ENCODE data around the gene YWHAG.
A peak's percentile ranks its signal among the peaks of the same experiment; 100 is the strongest.
"Not testable (repeated sequence)": the region's sequence is repeated elsewhere in the genome, so short reads cannot be mapped to it uniquely, and the experiment has no call there.

The YWHAG gene

GRCh38 chr7:76346097-76346496 is 12.7 kb downstream of the YWHAG start:
- DNase-seq: no peak

GRCh38 chr7:76343931-76344321 is 14.9 kb downstream of the YWHAG start:
- no peak for DNase-seq

- DNase-seq: no peak
Measured at GRCh38 chr7:76343294-76343930, 15.4 kb downstream of the YWHAG start.

- DNase-seq: no peak
Measured at GRCh38 chr7:76342222-76342621, 16.6 kb downstream of the YWHAG start.

GRCh38 chr7:76340617-76341131 is 18.1 kb downstream of the YWHAG start:
- no peak for DNase-seq

GRCh38 chr7:76338298-76339084 is 20.3 kb downstream of the YWHAG start:
- DNase-seq: peak; percentile 64

GRCh38 chr7:76337147-76337546 is 21.6 kb downstream of the YWHAG start:
- DNase-seq: no peak

- DNase-seq: no peak
Measured at GRCh38 chr7:76336094-76336493, 22.7 kb downstream of the YWHAG start.

- DNase-seq: not testable (repeated sequence)
Measured at GRCh38 chr7:76335417-76335816, 23.4 kb downstream of the YWHAG start.

GRCh38 chr7:76334320-76334967 is 24.3 kb downstream of the YWHAG start:
- no peak for DNase-seq

GRCh38 chr7:76333511-76334101 is 25.2 kb downstream of the YWHAG start:
- DNase-seq: peak; percentile 29

GRCh38 chr7:76332078-76332477 is 26.7 kb downstream of the YWHAG start:
- DNase-seq: no peak

GRCh38 chr7:76330673-76331072 is 28.1 kb downstream of the YWHAG start:
- DNase-seq: no peak

GRCh38 chr7:76330261-76330660 is 28.5 kb downstream of the YWHAG start:
- no peak for DNase-seq

- DNase-seq: no peak
Measured at GRCh38 chr7:76329479-76329878, 29.3 kb downstream of the YWHAG start.

- no peak for DNase-seq
Measured at GRCh38 chr7:76328389-76328788, 30.4 kb downstream of the YWHAG start.

GRCh38 chr7:76327610-76328009 is 31.2 kb downstream of the YWHAG start:
- DNase-seq: no peak

- DNase-seq: no peak
Measured at GRCh38 chr7:76326646-76327233, 32.1 kb downstream of the YWHAG start.

GRCh38 chr7:76325811-76326210 is 33.0 kb downstream of the YWHAG start:
- DNase-seq: no peak

GRCh38 chr7:76325092-76325491 is 33.7 kb downstream of the YWHAG start:
- DNase-seq: no peak

- DNase-seq: peak; percentile 87
Measured at GRCh38 chr7:76318488-76319353, 40.1 kb downstream of the YWHAG start.
